ENCODE measurements around the gene DPEP3. TPM values are rescaled to one million over a fixed set of nuclear protein-coding genes. Genes with fewer than 3 reads are reported as not detected.
"Not testable (repeated sequence)": the region's sequence is repeated elsewhere in the genome, so short reads cannot be mapped to it uniquely, and the experiment has no call there.

DPEP3 gene
- total and polyA plus RNA-seq, 7 donors, result 0.09 to 0.46 (median 0.27) TPM; not detected in 4

- TF ChIP-seq POLR2AphosphoS5 (IDR thresholded peaks at IDR 0.05) (no peak), POLR2A (IDR thresholded peaks at IDR 0.05) (no peak), CTCF (IDR thresholded peaks at IDR 0.05) (no peak), EP300 (IDR thresholded peaks at IDR 0.05) (no peak)
- WGBS, 2 donors, result 56 to 71% methylated on average over 5 of the region's 5 CpGs
- no peaks in the 10 kb centered on the region for H3K4me1 ChIP-seq
- no peaks in the 10 kb centered on the region for H3K9me3 ChIP-seq
- no peak overlapping the region for H3K27ac ChIP-seq
- intact Hi-C loops (cut with DNase I), result no loop called here
- no peaks in the 10 kb centered on the region for H3K36me3 ChIP-seq
- DNase-seq, result no peak
- no peak overlapping the region for H3K4me3 ChIP-seq
- peaks cover 0 to 16% (median 7%) of the 10 kb centered on the region in 3 donors for H3K27me3 ChIP-seq
These were observed 3.3 kb downstream of the DPEP3 start for GRCh38 chr16:67977005-67977404.

DNA sequence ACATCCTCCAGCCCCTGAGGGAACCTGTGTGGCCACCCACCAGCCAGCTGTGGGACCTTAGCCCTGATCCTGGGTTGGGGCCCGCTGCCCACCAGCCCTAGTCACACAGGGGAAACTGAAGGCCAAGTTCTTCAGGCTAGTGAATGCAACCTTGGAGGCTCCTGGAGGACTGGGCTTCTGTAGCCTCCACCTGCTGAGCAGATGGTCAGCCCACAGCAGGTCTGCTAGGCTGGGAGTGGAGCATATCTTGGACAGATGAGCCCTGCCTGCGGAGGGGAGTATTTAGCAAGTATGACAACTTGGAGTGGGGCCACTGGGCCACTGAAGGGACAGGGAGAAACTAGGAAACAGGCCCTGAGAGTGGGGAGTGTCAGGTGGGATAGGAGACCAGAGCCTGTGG lies 4.1 kb downstream of the DPEP3 start:
- H3K27me3 ChIP-seq, result peaks cover 0 to 16% (median 7%) of the 10 kb centered on the region in 3 donors
- H3K9me3 ChIP-seq, result no peaks in the 10 kb centered on the region
- H3K4me1 ChIP-seq, result no peaks in the 10 kb centered on the region
- intact Hi-C loops (cut with DNase I), result no loop called here
- 92 to 97% methylated on average over 2 of the region's 2 CpGs for WGBS, 2 donors
- no peak overlapping the region for H3K27ac ChIP-seq
- TF ChIP-seq EP300 (IDR thresholded peaks at IDR 0.05), result no peak
- no peak for TF ChIP-seq POLR2AphosphoS5 (IDR thresholded peaks at IDR 0.05)
- no peak for TF ChIP-seq POLR2A (IDR thresholded peaks at IDR 0.05)
- no peak for TF ChIP-seq CTCF (IDR thresholded peaks at IDR 0.05)
- DNase-seq, result no peak
- no peaks in the 10 kb centered on the region for H3K36me3 ChIP-seq
- no peak overlapping the region for H3K4me3 ChIP-seq

- WGBS, 2 donors, result 47 to 68% methylated on average over 14 of the region's 14 CpGs
- no peak overlapping the region for H3K4me3 ChIP-seq
- peaks cover 0 to 11% (median 7%) of the 10 kb centered on the region in 3 donors for H3K27me3 ChIP-seq
- H3K4me1 ChIP-seq, result no peaks in the 10 kb centered on the region
- intact Hi-C loops (cut with DNase I), result no loop called here
- no peaks in the 10 kb centered on the region for H3K36me3 ChIP-seq
- H3K9me3 ChIP-seq, result no peaks in the 10 kb centered on the region
- no peak overlapping the region for H3K27ac ChIP-seq
- no peak for DNase-seq
- no peak for TF ChIP-seq POLR2A (IDR thresholded peaks at IDR 0.05)
These were observed 4.8 kb downstream of the DPEP3 start for GRCh38 chr16:67975321-67976105.

DNA sequence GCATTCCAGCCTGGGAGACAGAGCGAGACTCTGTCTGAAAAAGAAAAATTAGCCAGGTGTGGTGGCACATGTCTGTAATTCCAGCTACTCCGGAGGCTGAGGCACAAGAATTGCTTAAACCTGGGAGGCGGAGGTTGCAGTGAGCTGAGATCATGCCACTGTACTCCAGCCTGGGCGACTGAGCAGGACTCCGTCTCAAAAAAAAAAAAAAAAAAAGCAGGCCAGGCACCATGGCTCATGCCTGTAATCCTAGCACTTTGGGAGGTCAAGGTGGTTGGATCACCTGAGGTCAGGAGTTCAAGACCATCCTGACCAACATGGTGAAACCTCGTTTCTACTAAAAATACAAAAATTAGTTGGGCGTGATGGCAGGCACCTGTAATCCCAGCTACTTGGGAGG lies 8.0 kb downstream of the DPEP3 start:
- H3K36me3 ChIP-seq; intact Hi-C loops (cut with DNase I); H3K4me3 ChIP-seq; H3K4me1 ChIP-seq; H3K27ac ChIP-seq; DNase-seq; H3K27me3 ChIP-seq; H3K9me3 ChIP-seq: not testable (repeated sequence)
- WGBS, 2 donors, result 84 to 90% methylated on average over 7 of the region's 7 CpGs

- H3K4me1 ChIP-seq, result peaks cover 0 to 19% (median 14%) of the 10 kb centered on the region in 4 donors
- no peak for TF ChIP-seq POLR2AphosphoS5 (IDR thresholded peaks at IDR 0.05)
- TF ChIP-seq POLR2A (IDR thresholded peaks at IDR 0.05), result no peak
- TF ChIP-seq EP300 (IDR thresholded peaks at IDR 0.05), result no peak
- no peak for TF ChIP-seq CTCF (IDR thresholded peaks at IDR 0.05)
- no peaks in the 10 kb centered on the region for H3K9me3 ChIP-seq
- intact Hi-C loops (cut with DNase I), result no loop called here
- 84 to 93% methylated on average over 9 of the region's 9 CpGs for WGBS, 2 donors
- no peaks in the 10 kb centered on the region for H3K27me3 ChIP-seq
- no peak overlapping the region for H3K4me3 ChIP-seq
- no peaks in the 10 kb centered on the region for H3K36me3 ChIP-seq
- no peak overlapping the region for H3K27ac ChIP-seq
- DNase-seq, result no peak
These were observed 9.2 kb downstream of the DPEP3 start for GRCh38 chr16:67971111-67971510.

Data from sigmoid colon (tissue), 7 donors.